Stimulated activated memory B cell treated with anti-CD40 and anti-IgM and Interleukin-4, amounts not matched to agents 10 μg/mL and 1 μg/mL and 100 μg/mL, for 72 hours (primary cell): Measurements from ENCODE around the gene CTSO.

Experiments used
- ATAC-seq: fragments of 150-1000 bp; cut with Tn5 transposase; 2 replicates; pipeline ENCODE4 v1.10.0; 2021
- H3K27ac Mint-ChIP-seq: one replicate; pipeline ENCODE4 v1.8.0; 2022; ENCODE audit warnings: mild to moderate bottlenecking, mixed read lengths
- H3K27me3 Mint-ChIP-seq: one replicate; pipeline ENCODE4 v1.8.0; 2022; ENCODE audit warnings: mixed read lengths
- H3K36me3 Mint-ChIP-seq: one replicate; pipeline ENCODE4 v1.8.0; 2022; ENCODE audit warnings: mixed read lengths
- H3K4me1 Mint-ChIP-seq: one replicate; pipeline ENCODE4 v1.8.0; 2022; ENCODE audit warnings: mixed read lengths
- H3K4me3 Mint-ChIP-seq: one replicate; pipeline ENCODE4 v1.8.0; 2022; ENCODE audit warnings: mild to moderate bottlenecking, moderate library complexity, mixed read lengths
- H3K9me3 Mint-ChIP-seq: one replicate; pipeline ENCODE4 v1.8.0; 2022; ENCODE audit warnings: mixed read lengths

The CTSO gene

GRCh38 chr4:155875878-155876277 is 77.8 kb downstream of the CTSO start:
- ATAC-seq = no peak

More at GRCh38 chr4:155875878-155876277, 77.8 kb downstream of the CTSO start:
- H3K4me1 Mint-ChIP-seq = no peaks in the 10 kb centered on the region
- H3K27me3 Mint-ChIP-seq = no peaks in the 10 kb centered on the region
- no peak overlapping the region for H3K4me3 Mint-ChIP-seq
- peaks cover 3% of the 10 kb centered on the region for H3K9me3 Mint-ChIP-seq
- H3K27ac Mint-ChIP-seq = no peak overlapping the region
- no peaks in the 10 kb centered on the region for H3K36me3 Mint-ChIP-seq
